ENCODE results near the gene SUV39H2. TPM values are rescaled to one million over a fixed set of nuclear protein-coding genes. Genes with fewer than 3 reads are reported as not detected.
"Not testable (repeated sequence)": the region's sequence is repeated elsewhere in the genome, so short reads cannot be mapped to it uniquely, and the experiment has no call there.

Gene SUV39H2
- polyA plus RNA-seq, 2 donors: 1.8 to 4.5 TPM

GRCh38 chr10:14924013-14924412, 45.3 kb downstream of the SUV39H2 start:
- Histone ChIP-seq H3K9me3 (ENCODE audit: control insufficient read depth in 2 of 2, insufficient read depth in 1 of 2, low read depth in 1 of 2, low read length in 1 of 2) (no peaks in the 10 kb centered on the region), H3K27me3 (ENCODE audit: control insufficient read depth in 1 of 2, insufficient read depth in 2 of 2, low read length in 2 of 2) (no peaks in the 10 kb centered on the region), H3K4me1 (ENCODE audit: control insufficient read depth in 2 of 2, insufficient read depth in 2 of 2, low read length in 1 of 2) (no peaks in the 10 kb centered on the region), H3K4me3 (ENCODE audit: low read depth in 1 of 2, low read length in 2 of 2) (no peak overlapping the region), H3K27ac (ENCODE audit: low read depth in 2 of 2, low read length in 1 of 2) (peak overlapping the region in 1 of 2 donors; percentile 48), H3K36me3 (ENCODE audit: control insufficient read depth in 2 of 2, insufficient read depth in 2 of 2, low read length in 1 of 2) (peaks cover 19 to 28% of the 10 kb centered on the region in 2 donors)
- WGBS, 2 donors: 90% methylated on average over 7 of the region's 7 CpGs

GRCh38 chr10:14925268-14925667, 46.6 kb downstream of the SUV39H2 start:
- Histone ChIP-seq H3K4me1 (ENCODE audit: control insufficient read depth in 2 of 2, insufficient read depth in 2 of 2, low read length in 1 of 2) (no peaks in the 10 kb centered on the region), H3K36me3 (ENCODE audit: control insufficient read depth in 2 of 2, insufficient read depth in 2 of 2, low read length in 1 of 2) (peaks cover 15 to 25% of the 10 kb centered on the region in 2 donors), H3K9me3 (ENCODE audit: control insufficient read depth in 2 of 2, insufficient read depth in 1 of 2, low read depth in 1 of 2, low read length in 1 of 2) (no peaks in the 10 kb centered on the region), H3K27me3 (ENCODE audit: control insufficient read depth in 1 of 2, insufficient read depth in 2 of 2, low read length in 2 of 2) (no peaks in the 10 kb centered on the region), H3K27ac (ENCODE audit: low read depth in 2 of 2, low read length in 1 of 2) (no peak overlapping the region), H3K4me3 (ENCODE audit: low read depth in 1 of 2, low read length in 2 of 2) (no peak overlapping the region)
- WGBS, 2 donors: 94 to 99% methylated on average over 2 of the region's 2 CpGs

- 84 to 85% methylated on average over 8 of the region's 8 CpGs for WGBS, 2 donors
- peak overlapping the region; percentile 13 to 55 for H3K27ac ChIP-seq (ENCODE audit: low read depth in 2 of 2, low read length in 1 of 2)
- peaks cover 15 to 27% of the 10 kb centered on the region in 2 donors for H3K36me3 ChIP-seq (ENCODE audit: control insufficient read depth in 2 of 2, insufficient read depth in 2 of 2, low read length in 1 of 2)
- no peaks in the 10 kb centered on the region for H3K4me1 ChIP-seq (ENCODE audit: control insufficient read depth in 2 of 2, insufficient read depth in 2 of 2, low read length in 1 of 2)
- H3K27me3 ChIP-seq (ENCODE audit: control insufficient read depth in 1 of 2, insufficient read depth in 2 of 2, low read length in 2 of 2): no peaks in the 10 kb centered on the region
- no peak overlapping the region for H3K4me3 ChIP-seq (ENCODE audit: low read depth in 1 of 2, low read length in 2 of 2)
- H3K9me3 ChIP-seq (ENCODE audit: control insufficient read depth in 2 of 2, insufficient read depth in 1 of 2, low read depth in 1 of 2, low read length in 1 of 2): no peaks in the 10 kb centered on the region
Observed at GRCh38 chr10:14926061-14926470, 47.4 kb downstream of the SUV39H2 start.

- Histone ChIP-seq H3K27ac (ENCODE audit: low read depth in 2 of 2, low read length in 1 of 2) (peak overlapping the region in 1 of 2 donors; percentile 10), H3K9me3 (ENCODE audit: control insufficient read depth in 2 of 2, insufficient read depth in 1 of 2, low read depth in 1 of 2, low read length in 1 of 2) (no peaks in the 10 kb centered on the region), H3K4me3 (ENCODE audit: low read depth in 1 of 2, low read length in 2 of 2) (no peak overlapping the region), H3K4me1 (ENCODE audit: control insufficient read depth in 2 of 2, insufficient read depth in 2 of 2, low read length in 1 of 2) (no peaks in the 10 kb centered on the region), H3K27me3 (ENCODE audit: control insufficient read depth in 1 of 2, insufficient read depth in 2 of 2, low read length in 2 of 2) (no peaks in the 10 kb centered on the region), H3K36me3 (ENCODE audit: control insufficient read depth in 2 of 2, insufficient read depth in 2 of 2, low read length in 1 of 2) (peaks cover 12 to 22% of the 10 kb centered on the region in 2 donors)
- WGBS, 2 donors: 92 to 93% methylated on average over 13 of the region's 13 CpGs
Observed at GRCh38 chr10:14926722-14927416, 48.2 kb downstream of the SUV39H2 start.

GRCh38 chr10:14930610-14931009, 51.9 kb downstream of the SUV39H2 start:
- Histone ChIP-seq H3K4me3 (ENCODE audit: low read depth in 1 of 2, low read length in 2 of 2) (no peak overlapping the region), H3K27ac (ENCODE audit: low read depth in 2 of 2, low read length in 1 of 2) (no peak overlapping the region), H3K36me3 (ENCODE audit: control insufficient read depth in 2 of 2, insufficient read depth in 2 of 2, low read length in 1 of 2) (peaks cover 12 to 21% of the 10 kb centered on the region in 2 donors), H3K27me3 (ENCODE audit: control insufficient read depth in 1 of 2, insufficient read depth in 2 of 2, low read length in 2 of 2) (no peaks in the 10 kb centered on the region), H3K4me1 (ENCODE audit: control insufficient read depth in 2 of 2, insufficient read depth in 2 of 2, low read length in 1 of 2) (no peaks in the 10 kb centered on the region), H3K9me3 (ENCODE audit: control insufficient read depth in 2 of 2, insufficient read depth in 1 of 2, low read depth in 1 of 2, low read length in 1 of 2) (no peaks in the 10 kb centered on the region)
- 94% methylated on average over 10 of the region's 10 CpGs for WGBS, 2 donors

GRCh38 chr10:14936584-14936983, 57.9 kb downstream of the SUV39H2 start:
- Histone ChIP-seq H3K27me3 (ENCODE audit: control insufficient read depth in 1 of 2, insufficient read depth in 2 of 2, low read length in 2 of 2) (no peaks in the 10 kb centered on the region), H3K36me3 (ENCODE audit: control insufficient read depth in 2 of 2, insufficient read depth in 2 of 2, low read length in 1 of 2) (peaks cover 4 to 13% of the 10 kb centered on the region in 2 donors), H3K4me3 (ENCODE audit: low read depth in 1 of 2, low read length in 2 of 2) (no peak overlapping the region), H3K4me1 (ENCODE audit: control insufficient read depth in 2 of 2, insufficient read depth in 2 of 2, low read length in 1 of 2) (no peaks in the 10 kb centered on the region), H3K9me3 (ENCODE audit: control insufficient read depth in 2 of 2, insufficient read depth in 1 of 2, low read depth in 1 of 2, low read length in 1 of 2) (no peaks in the 10 kb centered on the region), H3K27ac (ENCODE audit: low read depth in 2 of 2, low read length in 1 of 2) (no peak overlapping the region)
- WGBS, 2 donors: 94 to 96% methylated on average over 2 of the region's 2 CpGs

GRCh38 chr10:14938971-14939370, 60.3 kb downstream of the SUV39H2 start:
- H3K36me3 ChIP-seq (ENCODE audit: control insufficient read depth in 2 of 2, insufficient read depth in 2 of 2, low read length in 1 of 2): peaks cover 4 to 15% of the 10 kb centered on the region in 2 donors
- not testable (repeated sequence) for H3K4me3 ChIP-seq (ENCODE audit: low read depth in 1 of 2, low read length in 2 of 2)
- 60 to 77% methylated on average over 2 to 4 of the region's 5 CpGs for WGBS, 2 donors

GRCh38 chr10:14942147-14942949, 63.7 kb downstream of the SUV39H2 start:
- peak overlapping the region; percentile 33 to 79 for H3K27ac ChIP-seq (ENCODE audit: low read depth in 2 of 2, low read length in 1 of 2)
- not testable (repeated sequence) for H3K4me1 ChIP-seq (ENCODE audit: control insufficient read depth in 2 of 2, insufficient read depth in 2 of 2, low read length in 1 of 2); H3K4me3 ChIP-seq (ENCODE audit: low read depth in 1 of 2, low read length in 2 of 2); H3K9me3 ChIP-seq (ENCODE audit: control insufficient read depth in 2 of 2, insufficient read depth in 1 of 2, low read depth in 1 of 2, low read length in 1 of 2); H3K27me3 ChIP-seq (ENCODE audit: control insufficient read depth in 1 of 2, insufficient read depth in 2 of 2, low read length in 2 of 2)
- H3K36me3 ChIP-seq (ENCODE audit: control insufficient read depth in 2 of 2, insufficient read depth in 2 of 2, low read length in 1 of 2): peaks cover 0 to 13% of the 10 kb centered on the region in 2 donors
- 65 to 74% methylated on average over 17 of the region's 17 CpGs for WGBS, 2 donors

More at GRCh38 chr10:14938971-14939370, 60.3 kb downstream of the SUV39H2 start:
- not testable (repeated sequence) for H3K27ac ChIP-seq (ENCODE audit: low read depth in 2 of 2, low read length in 1 of 2); H3K4me1 ChIP-seq (ENCODE audit: control insufficient read depth in 2 of 2, insufficient read depth in 2 of 2, low read length in 1 of 2); H3K9me3 ChIP-seq (ENCODE audit: control insufficient read depth in 2 of 2, insufficient read depth in 1 of 2, low read depth in 1 of 2, low read length in 1 of 2); H3K27me3 ChIP-seq (ENCODE audit: control insufficient read depth in 1 of 2, insufficient read depth in 2 of 2, low read length in 2 of 2)

- peaks cover 0 to 14% of the 10 kb centered on the region in 2 donors for H3K36me3 ChIP-seq (ENCODE audit: control insufficient read depth in 2 of 2, insufficient read depth in 2 of 2, low read length in 1 of 2)
Observed at GRCh38 chr10:14942950-14943338, 64.3 kb downstream of the SUV39H2 start.

More at GRCh38 chr10:14942950-14943338, 64.3 kb downstream of the SUV39H2 start:
- not testable (repeated sequence) for H3K4me1 ChIP-seq (ENCODE audit: control insufficient read depth in 2 of 2, insufficient read depth in 2 of 2, low read length in 1 of 2); H3K27me3 ChIP-seq (ENCODE audit: control insufficient read depth in 1 of 2, insufficient read depth in 2 of 2, low read length in 2 of 2); H3K9me3 ChIP-seq (ENCODE audit: control insufficient read depth in 2 of 2, insufficient read depth in 1 of 2, low read depth in 1 of 2, low read length in 1 of 2); H3K4me3 ChIP-seq (ENCODE audit: low read depth in 1 of 2, low read length in 2 of 2)
- peak overlapping the region; percentile 33 to 79 for H3K27ac ChIP-seq (ENCODE audit: low read depth in 2 of 2, low read length in 1 of 2)
- 69 to 85% methylated on average over 7 of the region's 7 CpGs for WGBS, 2 donors
